GM06990 (cell line): ENCODE measurements around the gene TEKT5.
"Not testable (repeated sequence)": the region's sequence is repeated elsewhere in the genome, so short reads cannot be mapped to it uniquely, and the experiment has no call there.

Experiments
- DNase-seq: peaks from one replicate; pipeline ENCODE4 v3.0.0-alpha.2; 2011; ENCODE audit not compliant: insufficient read length; ENCODE audit errors: extremely low read depth
- H3K27me3 ChIP-seq: replicated peaks from 2 replicates; pipeline ENCODE4 v1.6.0; 2011; ENCODE audit warnings: low read length; ENCODE audit not compliant: control insufficient read depth, insufficient read depth
- H3K36me3 ChIP-seq: 2 replicates; pipeline ENCODE4 v1.5.1; 2011; ENCODE audit warnings: low read length; ENCODE audit not compliant: control insufficient read depth, insufficient read depth
- H3K4me3 ChIP-seq: replicated peaks from 2 replicates; pipeline ENCODE4 v1.5.1; 2011; ENCODE audit warnings: low read depth, mild to moderate bottlenecking, control low read depth, low read length
- CTCF ChIP-seq: IDR thresholded peaks from 2 replicates; pipeline ENCODE4 v1.5.1; 2011; ENCODE audit warnings: low read length, control low read depth, mild to moderate bottlenecking, inconsistent platforms; ENCODE audit not compliant: insufficient read depth, poor library complexity, severe bottlenecking

TEKT5 gene

GRCh38 chr16:10694830-10695229, at the start of gene TEKT5:
Gene TEKT5 (minus strand): TSS chr16:10694930. CDS start chr16:10694873, 57 bp downstream.
- TF ChIP-seq CTCF = no peak
- H3K4me3 ChIP-seq = no peak within 1 kb of the TSS
- DNase-seq = no peak
- no peaks in the 10 kb centered on the region for H3K36me3 ChIP-seq
- H3K27me3 ChIP-seq = no peaks in the 10 kb centered on the region

- H3K36me3 ChIP-seq = no peaks in the 10 kb centered on the region; the same call in none of the 2 replicates
- TF ChIP-seq CTCF = no peak
- H3K4me3 ChIP-seq = peak within 1 kb of the TSS; percentile 70
- no peaks in the 10 kb centered on the region for H3K27me3 ChIP-seq
- peak; percentile 100 for DNase-seq
Measured at GRCh38 chr16:10743610-10744369, 49.1 kb upstream of the TEKT5 start, which contains the start of gene NUBP1. Gene NUBP1 (plus strand): TSS chr16:10743842. CDS start chr16:10743864, 22 bp downstream.

DNA sequence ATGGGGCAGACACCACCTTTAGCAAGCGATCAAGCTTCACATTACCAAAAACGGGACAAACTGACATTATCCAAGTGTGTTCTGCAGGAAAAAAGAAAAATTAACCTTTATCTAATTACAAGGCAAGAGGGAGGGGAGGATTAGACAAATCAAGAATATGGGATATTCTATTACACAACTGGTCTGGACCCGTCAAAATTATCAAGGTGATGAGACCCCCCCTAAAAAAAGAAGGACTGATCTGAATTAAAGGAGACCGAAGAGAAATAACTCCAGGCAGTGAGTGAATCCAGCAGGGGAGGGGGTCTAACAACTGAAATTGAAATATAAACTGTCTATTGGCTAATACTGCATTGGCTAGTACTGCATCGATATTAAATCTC, 48.5 kb upstream of the TEKT5 start:
- peak overlapping the region; percentile 70 for H3K4me3 ChIP-seq
- TF ChIP-seq CTCF = no peak
- no peaks in the 10 kb centered on the region; the same call in none of the 2 replicates for H3K36me3 ChIP-seq
- H3K27me3 ChIP-seq = no peaks in the 10 kb centered on the region
- DNase-seq = no peak

GRCh38 chr16:10741844-10742243, 47.1 kb upstream of the TEKT5 start:
- Histone ChIP-seq H3K4me3 (no peak overlapping the region), H3K36me3 (no peaks in the 10 kb centered on the region; the same call in 1 of the 2 replicates), H3K27me3 (no peaks in the 10 kb centered on the region)
- no peak for TF ChIP-seq CTCF
- no peak for DNase-seq

GRCh38 chr16:10741249-10741648, 46.5 kb upstream of the TEKT5 start:
- H3K27me3 ChIP-seq, DNase-seq, H3K4me3 ChIP-seq, H3K36me3 ChIP-seq: not testable (repeated sequence)

GRCh38 chr16:10740845-10741208, 46.1 kb upstream of the TEKT5 start:
- Histone ChIP-seq H3K36me3 (no peaks in the 10 kb centered on the region; the same call in 1 of the 2 replicates), H3K4me3 (no peak overlapping the region), H3K27me3 (no peaks in the 10 kb centered on the region)
- TF ChIP-seq CTCF = no peak
- DNase-seq = no peak
